CD14-positive monocyte (primary cell): ENCODE measurements around the gene TARBP1. TPM values are rescaled to one million over a fixed set of nuclear protein-coding genes. Genes with fewer than 3 reads are reported as not detected.

Experiments
- DNase-seq, 3 donors: peaks; one replicate each; pipeline ENCODE4 v3.0.0-alpha.2; 2011 to 2022
- H2AFZ ChIP-seq: 2 replicates; pipeline ENCODE4 v1.6.0; 2012; ENCODE audit warnings: mild to moderate bottlenecking, low read depth, low read length, inconsistent platforms; ENCODE audit not compliant: insufficient read depth, poor library complexity, severe bottlenecking
- H3K27ac ChIP-seq, 2 donors: 1 replicate in 1 of 2; 2 replicates in 1 of 2; pipeline ENCODE4 v1.5.1; 2012 to 2013; ENCODE audit warnings: low read length in 2 of 2, control low read depth in 1 of 2, inconsistent platforms in 1 of 2, low read depth in 1 of 2, mild to moderate bottlenecking in 1 of 2
- H3K27me3 ChIP-seq, 2 donors: one replicate each; pipeline versions ENCODE4 v1.6.0 to v1.6.1; 2011 to 2013; ENCODE audit warnings: low read length in 2 of 2; ENCODE audit not compliant: control insufficient read depth in 2 of 2, insufficient read depth in 2 of 2
- H3K36me3 ChIP-seq, 2 donors: replicated peaks in 1 of 2; 1 replicate in 1 of 2; 2 replicates in 1 of 2; pipeline versions ENCODE4 v1.5.1 to v1.6.1; 2012 to 2013; ENCODE audit warnings: low read length in 2 of 2, control low read depth in 1 of 2, inconsistent platforms in 1 of 2, mild to moderate bottlenecking in 1 of 2; ENCODE audit not compliant: insufficient read depth in 2 of 2, control insufficient read depth in 1 of 2
- H3K4me1 ChIP-seq, 2 donors: 1 replicate in 1 of 2; 2 replicates in 1 of 2; pipeline versions ENCODE4 v1.5.1 to v1.6.1; 2012 to 2013; ENCODE audit warnings: low read length in 2 of 2, control low read depth in 1 of 2, inconsistent platforms in 1 of 2, mild to moderate bottlenecking in 1 of 2, moderate library complexity in 1 of 2; ENCODE audit not compliant: insufficient read depth in 2 of 2, control insufficient read depth in 1 of 2
- H3K4me2 ChIP-seq: replicated peaks from 2 replicates; pipeline ENCODE3; 2012; ENCODE audit warnings: low read length, moderate library complexity, mild to moderate bottlenecking; ENCODE audit not compliant: poor library complexity, severe bottlenecking; ENCODE audit errors: extremely low read depth
- H3K4me3 ChIP-seq, 3 experiments: fragments of 200-600 bp in 1 of 3; sonication (generic) in 1 of 3; replicated peaks in 1 of 3; 1 replicate in 2 of 3; 2 replicates in 1 of 3; pipeline ENCODE4 v1.5.1; 2011 to 2013; ENCODE audit warnings: low read length in 3 of 3, mild to moderate bottlenecking in 3 of 3, control low read depth in 2 of 3, low read depth in 2 of 3, inconsistent platforms in 1 of 3, moderate library complexity in 1 of 3
- H3K79me2 ChIP-seq: 2 replicates; pipeline ENCODE4 v1.6.0; 2012; ENCODE audit warnings: mild to moderate bottlenecking, control low read depth, inconsistent platforms, low read length, moderate library complexity; ENCODE audit not compliant: insufficient read depth
- H3K9ac ChIP-seq: 2 replicates; pipeline ENCODE4 v1.6.0; 2017; ENCODE audit warnings: low read length, mild to moderate bottlenecking; ENCODE audit not compliant: insufficient read depth, poor library complexity, severe bottlenecking
- H3K9me3 ChIP-seq, 2 donors: replicated peaks in 1 of 2; 1 replicate in 1 of 2; 2 replicates in 1 of 2; pipeline versions ENCODE4 v1.5.1 to v1.6.1; 2012 to 2013; ENCODE audit warnings: low read length in 2 of 2, control low read depth in 1 of 2; ENCODE audit not compliant: control insufficient read depth in 1 of 2, insufficient read depth in 1 of 2
- H4K20me1 ChIP-seq: 2 replicates; pipeline ENCODE4 v1.6.0; 2012; ENCODE audit warnings: mild to moderate bottlenecking, low read length, control low read depth, moderate library complexity; ENCODE audit not compliant: insufficient read depth
- H3K27ac Mint-ChIP-seq, 7 donors: one replicate each; pipeline ENCODE4 v1.8.0; 2020; ENCODE audit warnings: mild to moderate bottlenecking in 7 of 7, mixed read lengths in 7 of 7, moderate library complexity in 6 of 7, inconsistent platforms in 2 of 7
- H3K27me3 Mint-ChIP-seq, 3 donors: one replicate each; pipeline ENCODE4 v1.8.0; 2021 to 2022; ENCODE audit warnings: low read depth in 3 of 3, mild to moderate bottlenecking in 3 of 3, mixed read lengths in 3 of 3, moderate library complexity in 3 of 3, inconsistent platforms in 1 of 3
- H3K36me3 Mint-ChIP-seq, 2 donors: one replicate each; pipeline ENCODE4 v1.8.0; 2020; ENCODE audit warnings: mixed read lengths in 2 of 2, inconsistent platforms in 1 of 2, mild to moderate bottlenecking in 1 of 2
- H3K4me1 Mint-ChIP-seq: one replicate; pipeline ENCODE4 v1.8.0; 2020; ENCODE audit warnings: mild to moderate bottlenecking, mixed read lengths
- H3K4me3 Mint-ChIP-seq, 2 donors: one replicate each; pipeline ENCODE4 v1.8.0; 2020; ENCODE audit warnings: mild to moderate bottlenecking in 2 of 2, mixed read lengths in 2 of 2, moderate library complexity in 1 of 2
- H3K9me3 Mint-ChIP-seq, 7 donors: one replicate each; pipeline ENCODE4 v1.8.0; 2020 to 2022; ENCODE audit warnings: mixed read lengths in 7 of 7, mild to moderate bottlenecking in 6 of 7, moderate library complexity in 6 of 7, inconsistent platforms in 2 of 7
- WGBS: methylation state at CpG from one replicate; pipeline ENCODE4 v1.1.5; 2013; ENCODE audit warnings: missing lambda C conversion rate; ENCODE audit not compliant: insufficient coverage; 5-methylcytosine and 5-hydroxymethylcytosine counted together
- intact Hi-C, 2 donors: fragments of 100-400 bp; cut with micrococcal nuclease; formaldehyde crosslinking; loops; one replicate each; pipeline versions ENCODE4 v1.15.0 to v1.15.1; 2023
- polyA plus RNA-seq, 3 donors: library from polyadenylated mRNA; depleted of rRNA in 1 of 3; unstranded in 2 of 3; stranded (reverse) in 1 of 3; fragments of 300-500 nt in 2 of 3; fragments of >200 nt in 1 of 3; fragmentation: Illumina TruSeq in 2 of 3; gene quantifications; 1 replicate in 2 of 3; 2 replicates in 1 of 3; pipeline ENCODE4 v1.2.3, GENCODE V29; 2012 to 2021
- TF ChIP-seq, protein P1 (sequence below): fragments of 200-600 bp; IDR thresholded peaks from one replicate; pipeline ENCODE4 v1.8.0; 2022; ENCODE audit warnings: antibody characterized with exemption, mild to moderate bottlenecking

TARBP1 gene
- polyA plus RNA-seq, 3 donors: 1.4 to 30.9 (median 3.2) TPM

DNA sequence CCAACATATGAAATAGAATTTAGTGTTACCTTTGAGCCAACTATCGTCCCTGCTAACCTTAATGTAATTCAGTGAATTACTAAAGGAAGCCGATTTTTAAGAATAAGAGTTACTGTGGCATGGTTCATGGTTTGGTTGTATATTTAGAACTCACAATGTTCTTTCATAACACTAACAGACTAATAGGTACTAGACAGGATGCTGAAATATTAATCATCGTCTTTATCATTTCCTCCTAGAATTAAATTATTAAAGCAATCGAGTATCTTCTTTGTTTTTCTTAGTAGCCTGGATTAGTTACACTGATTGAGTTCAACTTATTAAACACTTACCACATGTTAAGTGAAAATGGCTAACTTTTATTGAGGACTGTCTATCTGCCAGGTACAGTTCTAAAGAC is 47.7 kb downstream of the TARBP1 start:
- intact Hi-C loops: no loop called here
- Histone ChIP-seq H3K4me2 (no peak overlapping the region), H3K9me3 (no peaks in the 10 kb centered on the region), H3K4me1 (peaks cover 5 to 10% of the 10 kb centered on the region in 2 donors), H3K27me3 (no peaks in the 10 kb centered on the region), H4K20me1 (no peaks in the 10 kb centered on the region), H3K9ac (no peak overlapping the region), H3K79me2 (no peaks in the 10 kb centered on the region), H3K27ac (no peak overlapping the region), H2AFZ (no peak overlapping the region), H3K4me3 (no peak overlapping the region), H3K36me3 (peaks cover 23 to 61% of the 10 kb centered on the region in 2 donors)
- Mint-ChIP-seq H3K36me3 (peaks cover 53 to 54% of the 10 kb centered on the region in 2 donors), H3K9me3 (no peaks in the 10 kb centered on the region), H3K27me3 (no peaks in the 10 kb centered on the region), H3K4me1 (peaks cover 14% of the 10 kb centered on the region), H3K4me3 (no peak overlapping the region), H3K27ac (no peak overlapping the region)
- DNase-seq: no peak
- TF ChIP-seq, protein P1, sequence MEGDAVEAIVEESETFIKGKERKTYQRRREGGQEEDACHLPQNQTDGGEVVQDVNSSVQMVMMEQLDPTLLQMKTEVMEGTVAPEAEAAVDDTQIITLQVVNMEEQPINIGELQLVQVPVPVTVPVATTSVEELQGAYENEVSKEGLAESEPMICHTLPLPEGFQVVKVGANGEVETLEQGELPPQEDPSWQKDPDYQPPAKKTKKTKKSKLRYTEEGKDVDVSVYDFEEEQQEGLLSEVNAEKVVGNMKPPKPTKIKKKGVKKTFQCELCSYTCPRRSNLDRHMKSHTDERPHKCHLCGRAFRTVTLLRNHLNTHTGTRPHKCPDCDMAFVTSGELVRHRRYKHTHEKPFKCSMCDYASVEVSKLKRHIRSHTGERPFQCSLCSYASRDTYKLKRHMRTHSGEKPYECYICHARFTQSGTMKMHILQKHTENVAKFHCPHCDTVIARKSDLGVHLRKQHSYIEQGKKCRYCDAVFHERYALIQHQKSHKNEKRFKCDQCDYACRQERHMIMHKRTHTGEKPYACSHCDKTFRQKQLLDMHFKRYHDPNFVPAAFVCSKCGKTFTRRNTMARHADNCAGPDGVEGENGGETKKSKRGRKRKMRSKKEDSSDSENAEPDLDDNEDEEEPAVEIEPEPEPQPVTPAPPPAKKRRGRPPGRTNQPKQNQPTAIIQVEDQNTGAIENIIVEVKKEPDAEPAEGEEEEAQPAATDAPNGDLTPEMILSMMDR: no peak
- WGBS: no CpG with 5 or more reads among the region's 4 CpGs

DNA sequence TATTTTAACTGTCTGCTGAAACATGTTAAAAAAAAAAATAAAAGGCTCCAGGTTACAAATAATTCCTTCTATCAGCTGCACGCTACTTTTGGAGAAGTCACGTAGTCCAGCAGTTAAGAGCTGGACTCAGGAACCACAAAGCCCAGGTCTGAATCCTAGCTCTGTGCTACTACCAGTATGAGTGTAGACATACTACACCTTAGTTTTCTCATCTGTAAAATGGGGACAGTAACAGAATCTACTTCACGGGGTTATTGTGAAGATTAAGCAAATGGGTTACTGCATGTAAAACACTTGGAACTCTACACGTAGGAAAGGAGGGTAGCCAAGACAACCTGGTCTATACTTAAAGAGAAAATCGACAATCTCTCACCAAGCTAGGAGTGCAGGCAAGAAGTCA is 48.3 kb downstream of the TARBP1 start:
- Histone ChIP-seq H3K79me2 (no peaks in the 10 kb centered on the region), H3K9ac (no peak overlapping the region), H2AFZ (no peak overlapping the region), H3K36me3 (peaks cover 25 to 56% of the 10 kb centered on the region in 2 donors), H3K4me2 (no peak overlapping the region), H3K4me1 (peaks cover 5 to 10% of the 10 kb centered on the region in 2 donors), H3K9me3 (no peaks in the 10 kb centered on the region), H3K4me3 (no peak overlapping the region), H3K27ac (no peak overlapping the region), H4K20me1 (no peaks in the 10 kb centered on the region), H3K27me3 (no peaks in the 10 kb centered on the region)
- Mint-ChIP-seq H3K4me1 (peaks cover 14% of the 10 kb centered on the region), H3K36me3 (peaks cover 54% of the 10 kb centered on the region in 2 donors), H3K27me3 (no peaks in the 10 kb centered on the region), H3K9me3 (no peaks in the 10 kb centered on the region), H3K4me3 (no peak overlapping the region), H3K27ac (peak overlapping the region in 1 of 7 donors; percentile 4)
- no CpG with 5 or more reads among the region's 5 CpGs for WGBS
- TF ChIP-seq, protein P1: no peak
- intact Hi-C loops: no loop called here
- no peak for DNase-seq
